CD4-positive, alpha-beta T cell treated with Interleukin-12 subunit alpha and Interleukin-12 subunit beta, for 1 hour (primary cell): ENCODE results near the gene MSANTD4.
"Not testable (repeated sequence)": the region's sequence is repeated elsewhere in the genome, so short reads cannot be mapped to it uniquely, and the experiment has no call there.

Experiments used
- DNase-seq: peaks from one replicate; pipeline ENCODE4 v3.0.0-alpha.2; 2020

MSANTD4 gene

GRCh38 chr11:106012744-106013143 is 9.3 kb downstream of the MSANTD4 start:
- DNase-seq, result no peak

- no peak for DNase-seq
These were observed 10.6 kb downstream of the MSANTD4 start for GRCh38 chr11:106011481-106011880.

GRCh38 chr11:106003094-106003493 is 18.9 kb downstream of the MSANTD4 start:
- not testable (repeated sequence) for DNase-seq

DNA sequence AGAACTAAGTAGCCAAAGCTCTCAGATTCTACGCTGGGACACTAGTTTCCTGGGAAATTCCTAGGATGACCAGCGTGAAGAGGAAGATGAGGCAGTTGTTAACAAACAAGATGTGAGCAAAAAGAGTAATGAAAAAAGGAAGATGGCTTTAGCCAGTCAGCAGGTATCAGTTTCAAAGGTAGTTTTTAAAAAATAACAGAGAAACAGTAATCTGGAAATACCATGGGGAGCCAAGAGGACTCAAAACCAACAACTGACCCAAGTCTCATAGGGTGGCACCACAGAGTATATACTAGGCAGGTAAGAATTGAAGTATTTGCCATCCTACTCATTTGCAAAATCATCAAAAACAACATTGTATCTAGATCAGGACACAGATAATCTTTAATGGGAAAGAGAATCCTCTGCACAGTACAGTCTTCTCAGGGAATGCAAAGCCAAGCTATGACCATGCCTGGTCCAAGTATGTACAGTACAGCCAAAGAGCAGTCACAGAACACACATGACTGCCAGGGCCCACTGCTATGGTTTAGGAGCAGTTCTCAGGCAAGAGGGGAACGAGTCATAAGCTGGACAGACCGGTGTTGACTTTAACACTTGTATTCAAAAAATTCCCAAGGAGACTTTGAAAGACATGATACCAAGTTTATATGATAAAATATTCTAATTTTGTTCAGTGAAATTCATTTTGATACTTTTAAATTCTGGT is 20.6 kb downstream of the MSANTD4 start:
- DNase-seq, result no peak

GRCh38 chr11:105991888-105992287 is 30.2 kb downstream of the MSANTD4 start:
- no peak for DNase-seq

DNA sequence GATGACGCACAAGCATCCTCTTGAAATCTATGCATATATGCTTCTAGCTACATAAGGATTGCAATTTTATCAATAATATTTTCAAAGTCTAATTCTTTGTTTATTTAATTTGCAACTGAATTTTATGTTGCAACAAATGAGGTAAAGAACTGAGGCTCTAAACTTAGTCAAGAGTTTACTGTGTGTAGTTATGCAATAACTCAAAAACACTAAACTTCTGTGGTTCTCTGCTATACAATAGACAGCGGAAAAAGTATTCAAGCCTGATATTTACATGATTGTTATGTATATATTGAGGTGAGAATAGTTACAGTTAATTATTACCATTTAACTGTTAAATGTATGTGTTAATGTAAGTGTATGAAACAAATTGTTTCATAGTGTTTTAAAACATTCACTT is 32.9 kb downstream of the MSANTD4 start:
- no peak for DNase-seq

DNA sequence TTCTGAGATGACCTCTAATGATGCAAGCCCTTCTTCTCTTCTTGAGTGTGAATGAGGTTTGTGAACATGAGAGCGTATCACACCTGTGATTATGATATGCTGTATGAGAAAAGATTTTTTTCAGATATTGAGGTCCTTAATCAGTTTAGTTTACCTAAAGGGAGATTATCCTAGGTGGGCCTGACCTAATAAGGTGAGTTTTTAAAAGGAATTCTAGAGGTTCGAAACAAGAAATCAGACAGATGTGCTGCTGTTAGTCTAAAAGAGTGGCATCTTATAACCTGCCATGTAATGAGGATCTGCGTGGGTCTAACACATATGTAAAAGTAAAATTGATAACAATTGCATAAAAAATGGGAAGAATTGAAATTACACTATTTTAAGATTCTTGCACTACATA is 33.8 kb downstream of the MSANTD4 start:
- no peak for DNase-seq

GRCh38 chr11:105986554-105986953 is 35.5 kb downstream of the MSANTD4 start:
- no peak for DNase-seq

DNA sequence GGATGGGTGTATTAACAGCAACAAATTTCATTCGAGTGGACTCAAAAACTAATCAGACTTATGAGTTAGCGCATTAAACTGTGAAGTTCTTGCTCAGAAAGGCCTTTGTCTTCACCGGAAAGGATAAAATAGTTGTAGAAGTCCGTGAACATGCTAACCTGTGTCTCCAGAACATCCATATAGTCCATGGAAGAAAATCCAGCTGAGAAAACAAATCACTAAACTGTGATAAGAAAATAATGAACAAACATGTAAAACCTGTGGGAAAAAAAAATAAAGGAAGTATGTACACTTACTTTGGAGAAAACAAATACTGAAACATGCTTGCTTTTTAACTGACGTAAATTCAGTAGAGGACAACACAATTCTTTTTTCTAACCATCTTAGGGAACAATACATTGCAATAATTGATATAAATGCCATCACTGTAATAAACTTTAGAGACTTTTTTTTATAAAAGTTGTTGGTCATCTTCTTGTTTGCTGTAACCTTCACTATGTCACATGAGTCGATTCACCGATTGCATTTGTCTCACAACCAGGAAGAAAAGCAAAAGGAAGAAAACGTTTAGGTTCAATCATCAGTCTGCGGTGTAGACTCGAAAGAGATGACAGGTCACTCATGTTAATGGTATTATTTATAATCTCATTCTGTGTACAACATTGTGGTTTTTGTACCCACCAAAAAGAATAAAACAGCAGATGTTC is 41.9 kb downstream of the MSANTD4 start:
- no peak for DNase-seq

GRCh38 chr11:105975128-105975527 is 46.9 kb downstream of the MSANTD4 start:
- no peak for DNase-seq

DNA sequence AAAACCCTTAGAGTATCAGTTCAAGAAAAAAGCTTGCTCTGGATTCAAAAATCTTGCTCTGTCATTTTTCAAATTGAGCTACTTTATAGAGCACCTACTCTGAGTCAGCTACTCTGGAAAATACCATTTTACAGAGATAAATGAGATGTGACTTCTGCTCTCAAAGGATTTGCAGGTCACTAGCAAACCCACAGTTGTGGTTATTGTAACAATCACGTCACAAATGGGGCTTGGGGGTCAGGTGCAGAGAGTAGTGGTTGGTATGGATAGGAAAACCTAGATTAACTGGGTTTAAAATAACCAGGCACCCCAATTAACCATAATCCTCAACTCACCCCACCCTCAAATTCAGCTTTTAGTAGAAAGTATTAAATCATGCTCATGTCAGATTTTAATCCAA is 52.3 kb downstream of the MSANTD4 start:
- no peak for DNase-seq

DNA sequence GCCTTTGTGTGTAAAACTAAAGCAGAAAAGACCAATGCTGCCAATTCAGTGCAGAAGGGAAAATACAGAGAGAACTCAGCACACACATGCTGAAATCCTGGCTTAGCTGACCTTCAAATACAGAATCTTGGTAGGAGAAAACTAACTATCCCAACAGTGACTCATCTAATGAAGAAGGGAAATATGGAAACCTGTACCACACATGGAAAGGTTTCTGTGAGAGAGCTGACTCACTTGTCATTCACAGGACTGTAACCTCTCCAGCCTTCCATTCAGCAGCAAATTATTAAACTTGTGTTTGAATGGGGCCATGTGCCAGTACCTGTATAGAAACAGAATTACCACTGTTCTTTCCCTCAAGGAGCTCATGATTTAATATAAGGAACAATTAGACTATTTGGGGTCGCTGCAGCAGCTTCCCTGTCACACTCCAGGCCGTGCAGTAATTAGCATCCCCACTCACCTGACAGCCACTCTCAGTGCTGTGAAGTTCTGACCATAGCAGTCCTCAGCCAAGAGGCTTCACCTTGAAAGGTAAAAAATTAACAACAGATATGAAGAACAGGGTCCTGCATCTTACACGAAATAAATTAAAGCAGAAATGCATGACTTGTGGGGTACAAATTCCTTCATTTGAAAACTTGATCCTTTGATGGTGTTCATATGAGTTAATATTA is 53.9 kb downstream of the MSANTD4 start:
- DNase-seq, result no peak

GRCh38 chr11:105960252-105961245 is 61.5 kb downstream of the MSANTD4 start:
- DNase-seq, result no peak
